HCT116 (cell line): ENCODE data around the gene SEMA3B.

Source experiments
- POLR2A ChIP-seq: IDR thresholded peaks from 2 replicates; pipeline ENCODE4 v1.7.0; 2011; ENCODE audit warnings: borderline replicate concordance; ENCODE audit not compliant: insufficient read depth, insufficient read length; ENCODE audit errors: extremely low read depth
- POLR2AphosphoS5 ChIP-seq: IDR thresholded peaks from 2 replicates; pipeline ENCODE4 v1.6.1; 2011; ENCODE audit warnings: mild to moderate bottlenecking, low read depth, low read length, moderate library complexity
- TCF7L2 ChIP-seq: IDR thresholded peaks from 2 replicates; pipeline ENCODE4 v1.7.0; 2011; ENCODE audit warnings: borderline replicate concordance, inconsistent platforms; ENCODE audit not compliant: insufficient read depth, insufficient read length; ENCODE audit errors: extremely low read depth
- YY1 ChIP-seq: IDR thresholded peaks from 2 replicates; pipeline ENCODE4 v1.6.1; 2011; ENCODE audit warnings: low read length, low read depth, moderate library complexity, mild to moderate bottlenecking; ENCODE audit not compliant: insufficient replicate concordance; ENCODE audit errors: extremely low read depth
- TF ChIP-seq, protein P1 (sequence below), 3 experiments: fragments of 200-600 bp in 1 of 3; sonication (generic) in 1 of 3; IDR thresholded peaks in 2 of 3; conservative IDR thresholded peaks in 1 of 3; 2 replicates each; pipeline ENCODE4 v1.5.1; 2012 to 2017; ENCODE audit warnings: low read depth in 2 of 3, low read length in 2 of 3, antibody characterized with exemption in 1 of 3, borderline replicate concordance in 1 of 3, control low read depth in 1 of 3, mild to moderate bottlenecking in 1 of 3, mixed read lengths in 1 of 3, mixed run types in 1 of 3, moderate library complexity in 1 of 3; ENCODE audit not compliant: insufficient read depth in 1 of 3
- TF ChIP-seq, protein P2 (sequence below): IDR thresholded peaks from 2 replicates; pipeline ENCODE4 v1.6.1; 2011; ENCODE audit warnings: mild to moderate bottlenecking, low read length, moderate library complexity; ENCODE audit not compliant: insufficient replicate concordance; ENCODE audit errors: extremely low read depth
- TF ChIP-seq, protein P3 (sequence below): IDR thresholded peaks from 2 replicates; pipeline ENCODE4 v1.6.1; 2012

DNA sequence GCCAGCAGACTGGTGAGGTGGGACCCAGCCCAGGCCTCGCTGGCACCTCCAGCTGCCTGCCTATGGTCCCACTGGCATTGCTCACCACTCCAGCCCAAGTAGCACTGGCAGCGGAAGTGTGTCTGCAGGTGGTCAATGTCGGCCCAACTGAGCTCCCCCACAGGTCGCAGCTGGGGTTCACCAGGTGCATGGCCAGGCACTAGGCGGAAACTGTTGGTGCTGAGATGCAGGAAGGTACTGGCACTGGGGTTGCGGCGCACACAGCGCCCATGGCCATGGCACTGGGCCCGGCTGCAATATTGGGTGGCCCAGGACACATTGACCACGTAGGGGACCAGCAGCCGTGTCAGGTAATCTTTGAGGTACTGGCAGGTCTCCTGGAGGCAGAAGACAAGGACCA lies 49.2 kb downstream of the SEMA3B start:
- TF ChIP-seq, protein P1, sequence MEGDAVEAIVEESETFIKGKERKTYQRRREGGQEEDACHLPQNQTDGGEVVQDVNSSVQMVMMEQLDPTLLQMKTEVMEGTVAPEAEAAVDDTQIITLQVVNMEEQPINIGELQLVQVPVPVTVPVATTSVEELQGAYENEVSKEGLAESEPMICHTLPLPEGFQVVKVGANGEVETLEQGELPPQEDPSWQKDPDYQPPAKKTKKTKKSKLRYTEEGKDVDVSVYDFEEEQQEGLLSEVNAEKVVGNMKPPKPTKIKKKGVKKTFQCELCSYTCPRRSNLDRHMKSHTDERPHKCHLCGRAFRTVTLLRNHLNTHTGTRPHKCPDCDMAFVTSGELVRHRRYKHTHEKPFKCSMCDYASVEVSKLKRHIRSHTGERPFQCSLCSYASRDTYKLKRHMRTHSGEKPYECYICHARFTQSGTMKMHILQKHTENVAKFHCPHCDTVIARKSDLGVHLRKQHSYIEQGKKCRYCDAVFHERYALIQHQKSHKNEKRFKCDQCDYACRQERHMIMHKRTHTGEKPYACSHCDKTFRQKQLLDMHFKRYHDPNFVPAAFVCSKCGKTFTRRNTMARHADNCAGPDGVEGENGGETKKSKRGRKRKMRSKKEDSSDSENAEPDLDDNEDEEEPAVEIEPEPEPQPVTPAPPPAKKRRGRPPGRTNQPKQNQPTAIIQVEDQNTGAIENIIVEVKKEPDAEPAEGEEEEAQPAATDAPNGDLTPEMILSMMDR (IDR thresholded peaks at IDR 0.05 in 2 of 3, conservative IDR thresholded peaks at IDR 0.05 in 1 of 3; ENCODE audit: borderline replicate concordance in 1 of 3, insufficient read depth in 1 of 3, low read depth in 2 of 3, low read length in 2 of 3) = no peak
- TF ChIP-seq POLR2A (no peak), POLR2AphosphoS5 (no peak), TCF7L2 (no peak), YY1 (no peak)
- TF ChIP-seq, protein P2, sequence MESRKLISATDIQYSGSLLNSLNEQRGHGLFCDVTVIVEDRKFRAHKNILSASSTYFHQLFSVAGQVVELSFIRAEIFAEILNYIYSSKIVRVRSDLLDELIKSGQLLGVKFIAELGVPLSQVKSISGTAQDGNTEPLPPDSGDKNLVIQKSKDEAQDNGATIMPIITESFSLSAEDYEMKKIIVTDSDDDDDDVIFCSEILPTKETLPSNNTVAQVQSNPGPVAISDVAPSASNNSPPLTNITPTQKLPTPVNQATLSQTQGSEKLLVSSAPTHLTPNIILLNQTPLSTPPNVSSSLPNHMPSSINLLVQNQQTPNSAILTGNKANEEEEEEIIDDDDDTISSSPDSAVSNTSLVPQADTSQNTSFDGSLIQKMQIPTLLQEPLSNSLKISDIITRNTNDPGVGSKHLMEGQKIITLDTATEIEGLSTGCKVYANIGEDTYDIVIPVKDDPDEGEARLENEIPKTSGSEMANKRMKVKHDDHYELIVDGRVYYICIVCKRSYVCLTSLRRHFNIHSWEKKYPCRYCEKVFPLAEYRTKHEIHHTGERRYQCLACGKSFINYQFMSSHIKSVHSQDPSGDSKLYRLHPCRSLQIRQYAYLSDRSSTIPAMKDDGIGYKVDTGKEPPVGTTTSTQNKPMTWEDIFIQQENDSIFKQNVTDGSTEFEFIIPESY = no peak
- TF ChIP-seq, protein P3, sequence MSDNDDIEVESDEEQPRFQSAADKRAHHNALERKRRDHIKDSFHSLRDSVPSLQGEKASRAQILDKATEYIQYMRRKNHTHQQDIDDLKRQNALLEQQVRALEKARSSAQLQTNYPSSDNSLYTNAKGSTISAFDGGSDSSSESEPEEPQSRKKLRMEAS = no peak
